ENCODE results near the gene IL6ST. TPM values are rescaled to one million over a fixed set of nuclear protein-coding genes. Genes with fewer than 3 reads are reported as not detected.
A peak's percentile ranks its signal among the peaks of the same experiment; 100 is the strongest.
"Not testable (repeated sequence)": the region's sequence is repeated elsewhere in the genome, so short reads cannot be mapped to it uniquely, and the experiment has no call there.

IL6ST gene
- total RNA-seq: 100 to 1,000 TPM in 2 of 4 donors, 10 to 100 TPM in 2; 88.8 to 179 (median 116) TPM

DNA sequence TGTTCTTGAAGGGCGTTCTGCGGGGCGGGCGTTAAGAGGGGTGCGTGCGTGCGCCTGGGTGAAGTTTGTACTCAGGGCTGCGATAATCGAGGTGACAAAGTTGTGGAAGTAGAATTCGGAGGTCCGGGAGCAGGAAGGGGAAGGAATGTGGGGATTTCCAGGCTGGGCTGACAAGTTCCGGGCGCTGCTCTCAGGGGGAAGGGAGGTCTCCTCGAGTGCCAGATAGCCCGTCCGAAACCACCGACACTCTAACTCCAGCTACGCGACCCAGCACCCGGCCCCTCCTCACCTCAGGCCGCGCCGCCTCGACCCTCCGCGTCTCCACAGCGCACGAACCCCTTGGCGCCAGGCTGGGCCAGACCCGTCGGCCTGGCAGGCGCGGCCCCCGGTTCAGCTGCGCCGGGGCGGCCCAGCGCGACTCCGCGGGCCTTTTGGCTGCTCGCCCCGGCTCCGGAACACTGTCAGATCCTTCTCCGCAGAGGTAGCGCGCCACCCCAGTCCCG lies at the start of gene IL6ST:
Gene IL6ST, minus strand, starts transcription at position 469 of the 503 bp plus-strand sequence. CDS start 18,685 bp downstream, outside the sequence.
- peak; percentile 93 for TF ChIP-seq POLR2A (IDR thresholded peaks at IDR 0.05)
- TF ChIP-seq, protein P1, sequence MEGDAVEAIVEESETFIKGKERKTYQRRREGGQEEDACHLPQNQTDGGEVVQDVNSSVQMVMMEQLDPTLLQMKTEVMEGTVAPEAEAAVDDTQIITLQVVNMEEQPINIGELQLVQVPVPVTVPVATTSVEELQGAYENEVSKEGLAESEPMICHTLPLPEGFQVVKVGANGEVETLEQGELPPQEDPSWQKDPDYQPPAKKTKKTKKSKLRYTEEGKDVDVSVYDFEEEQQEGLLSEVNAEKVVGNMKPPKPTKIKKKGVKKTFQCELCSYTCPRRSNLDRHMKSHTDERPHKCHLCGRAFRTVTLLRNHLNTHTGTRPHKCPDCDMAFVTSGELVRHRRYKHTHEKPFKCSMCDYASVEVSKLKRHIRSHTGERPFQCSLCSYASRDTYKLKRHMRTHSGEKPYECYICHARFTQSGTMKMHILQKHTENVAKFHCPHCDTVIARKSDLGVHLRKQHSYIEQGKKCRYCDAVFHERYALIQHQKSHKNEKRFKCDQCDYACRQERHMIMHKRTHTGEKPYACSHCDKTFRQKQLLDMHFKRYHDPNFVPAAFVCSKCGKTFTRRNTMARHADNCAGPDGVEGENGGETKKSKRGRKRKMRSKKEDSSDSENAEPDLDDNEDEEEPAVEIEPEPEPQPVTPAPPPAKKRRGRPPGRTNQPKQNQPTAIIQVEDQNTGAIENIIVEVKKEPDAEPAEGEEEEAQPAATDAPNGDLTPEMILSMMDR (IDR thresholded peaks at IDR 0.05): peak in 1 of 6 experiments; percentile 16
- H3K27ac ChIP-seq: peak within 1 kb of the TSS; percentile 97 to 99 (median 98)
- H3K4me1 ChIP-seq: peaks cover 0 to 15% (median 0%) of the 10 kb centered on the region in 4 donors
- peak within 1 kb of the TSS; percentile 85 to 98 (median 94) for H3K4me3 ChIP-seq
- H3K36me3 ChIP-seq: no peaks in the 10 kb centered on the region
- peak in 2 of 3 donors; percentile 39 to 75 for DNase-seq
- no peaks in the 10 kb centered on the region for H3K27me3 ChIP-seq
- H3K9me3 ChIP-seq: no peaks in the 10 kb centered on the region

DNA sequence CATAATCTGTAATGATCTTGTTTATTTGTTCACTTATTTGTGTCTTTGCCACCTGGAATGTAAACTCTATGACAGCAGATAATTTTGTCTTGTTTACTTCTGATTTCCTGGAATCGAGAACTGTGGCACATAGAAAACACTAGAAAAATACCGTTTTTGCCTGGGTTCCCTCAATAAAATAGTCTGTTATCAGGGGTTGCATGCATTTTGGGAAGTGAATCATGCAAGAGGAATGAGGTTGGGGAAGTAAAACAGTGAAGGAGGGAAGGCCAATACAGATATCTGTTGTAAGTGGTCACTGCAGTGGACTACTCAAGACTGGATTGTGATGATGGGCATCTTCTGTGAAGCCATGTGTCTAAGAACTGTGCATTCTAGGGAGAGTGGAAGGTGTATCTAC lies 45.2 kb upstream of the IL6ST start:
- Histone ChIP-seq H3K4me3 (no peak overlapping the region), H3K4me1 (no peaks in the 10 kb centered on the region), H3K27ac (no peak overlapping the region), H3K27me3 (no peaks in the 10 kb centered on the region), H3K36me3 (no peaks in the 10 kb centered on the region), H3K9me3 (no peaks in the 10 kb centered on the region)
- DNase-seq: no peak
- TF ChIP-seq, protein P1 (IDR thresholded peaks at IDR 0.05): no peak
- no peak for TF ChIP-seq POLR2A (IDR thresholded peaks at IDR 0.05)

DNA sequence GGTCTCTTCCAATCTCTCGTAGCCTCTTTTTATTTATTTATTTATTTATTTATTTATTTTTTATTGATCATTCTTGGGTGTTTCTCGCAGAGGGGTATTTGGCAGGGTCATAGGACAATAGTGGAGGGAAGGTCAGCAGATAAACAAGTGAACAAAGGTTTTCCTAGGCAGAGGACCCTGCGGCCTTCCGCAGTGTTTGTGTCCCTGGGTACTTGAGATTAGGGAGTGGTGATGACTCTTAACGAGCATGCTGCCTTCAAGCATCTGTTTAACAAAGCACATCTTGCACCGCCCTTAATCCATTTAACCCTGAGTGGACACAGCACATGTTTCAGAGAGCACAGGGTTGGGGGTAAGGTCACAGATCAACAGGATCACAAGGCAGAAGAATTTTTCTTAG lies 43.4 kb upstream of the IL6ST start:
- H3K4me1 ChIP-seq, H3K9me3 ChIP-seq, H3K27ac ChIP-seq, DNase-seq, H3K36me3 ChIP-seq, H3K4me3 ChIP-seq, H3K27me3 ChIP-seq: not testable (repeated sequence)

DNA sequence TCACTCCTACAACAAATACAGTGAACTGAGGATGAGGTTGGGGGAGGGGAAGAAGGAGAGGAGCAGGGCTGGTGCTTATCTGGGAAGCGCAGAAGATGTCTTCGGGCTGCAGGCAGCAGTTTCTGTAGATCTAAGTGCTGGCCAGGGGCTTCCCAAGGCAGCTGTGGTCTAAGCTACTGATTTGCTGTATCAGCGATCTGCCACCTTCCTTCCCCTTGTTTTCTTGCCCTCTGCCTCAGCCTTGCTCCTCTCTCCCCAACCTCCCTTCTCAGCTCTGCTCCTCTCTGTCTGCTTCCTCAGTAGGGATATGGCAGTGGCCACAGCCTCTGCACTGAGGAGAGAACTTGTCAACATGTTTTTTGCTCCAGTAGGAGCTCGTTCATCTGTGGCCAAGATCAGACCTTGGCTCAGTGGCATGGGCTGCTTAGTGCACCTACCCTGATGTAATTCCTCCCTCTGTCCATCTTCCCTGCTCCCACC lies 42.8 kb upstream of the IL6ST start:
- no peak for TF ChIP-seq POLR2A (IDR thresholded peaks at IDR 0.05)
- TF ChIP-seq, protein P1 (IDR thresholded peaks at IDR 0.05): no peak
- no peak for DNase-seq

DNA sequence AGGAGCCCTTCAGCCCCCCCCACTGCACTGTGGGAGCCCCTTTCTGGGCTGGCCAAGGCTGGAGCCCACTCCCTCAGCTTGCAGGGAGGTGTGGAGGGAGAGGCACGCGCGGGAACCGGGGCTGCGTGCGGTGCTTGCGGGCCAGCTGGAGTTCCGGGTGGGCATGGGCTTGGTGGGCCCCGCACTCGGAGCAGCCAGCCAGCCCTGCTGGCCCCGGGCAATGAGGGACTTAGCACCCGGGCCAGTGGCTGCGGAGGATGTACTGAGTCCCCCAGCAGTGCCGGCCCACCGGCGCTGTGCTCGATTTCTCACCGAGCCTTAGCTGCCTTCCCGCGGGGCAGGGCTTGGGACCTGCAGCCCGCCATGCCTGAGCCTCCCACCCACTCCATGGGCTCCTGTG lies 40.6 kb upstream of the IL6ST start:
- not testable (repeated sequence) for DNase-seq, H3K9me3 ChIP-seq, H3K4me3 ChIP-seq, H3K36me3 ChIP-seq, H3K27ac ChIP-seq, H3K27me3 ChIP-seq, H3K4me1 ChIP-seq

More for the DNA sequence above, 42.8 kb upstream of the IL6ST start:
- no peaks in the 10 kb centered on the region for H3K36me3 ChIP-seq
- no peaks in the 10 kb centered on the region for H3K9me3 ChIP-seq
- no peak overlapping the region for H3K27ac ChIP-seq
- no peaks in the 10 kb centered on the region for H3K27me3 ChIP-seq
- no peak overlapping the region for H3K4me3 ChIP-seq
- H3K4me1 ChIP-seq: no peaks in the 10 kb centered on the region

DNA sequence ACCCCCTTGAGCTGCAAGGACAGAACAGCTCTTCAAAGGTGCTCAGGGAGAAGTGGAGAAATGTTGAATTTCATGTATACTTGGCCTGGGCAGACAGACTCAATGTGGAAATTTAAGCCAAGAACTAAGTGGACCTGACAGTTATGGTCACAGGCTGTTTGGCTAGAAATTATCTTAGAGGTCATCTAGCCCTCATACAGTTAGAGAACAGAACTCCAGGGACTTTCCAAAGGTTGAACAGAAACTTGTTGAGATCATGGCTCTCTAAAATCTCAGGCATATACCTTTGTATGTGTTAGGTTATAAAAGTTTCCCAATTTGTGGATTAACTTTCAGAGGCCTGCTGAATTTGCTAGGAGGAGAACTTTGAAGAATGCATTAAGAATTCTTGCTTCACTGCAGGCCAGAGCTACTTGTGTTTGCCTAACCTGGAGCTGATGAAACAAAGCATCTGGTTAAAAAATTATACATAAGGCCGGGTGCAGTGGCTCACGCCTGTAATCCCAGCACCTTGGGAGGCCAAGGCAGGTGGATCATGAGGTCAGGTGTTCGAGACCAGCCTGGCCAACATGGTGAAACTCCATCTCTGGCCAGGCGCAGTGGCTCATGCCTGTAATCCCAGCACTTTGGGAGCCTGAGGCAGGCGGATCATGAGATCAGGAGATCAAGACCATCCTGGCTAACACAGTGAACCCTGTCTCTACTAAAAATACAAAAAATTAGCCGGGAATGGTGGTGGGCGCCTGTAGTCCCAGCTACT lies 35.3 kb upstream of the IL6ST start:
- H3K27me3 ChIP-seq, H3K27ac ChIP-seq, H3K4me1 ChIP-seq, H3K9me3 ChIP-seq, H3K36me3 ChIP-seq, DNase-seq, H3K4me3 ChIP-seq: not testable (repeated sequence)

DNA sequence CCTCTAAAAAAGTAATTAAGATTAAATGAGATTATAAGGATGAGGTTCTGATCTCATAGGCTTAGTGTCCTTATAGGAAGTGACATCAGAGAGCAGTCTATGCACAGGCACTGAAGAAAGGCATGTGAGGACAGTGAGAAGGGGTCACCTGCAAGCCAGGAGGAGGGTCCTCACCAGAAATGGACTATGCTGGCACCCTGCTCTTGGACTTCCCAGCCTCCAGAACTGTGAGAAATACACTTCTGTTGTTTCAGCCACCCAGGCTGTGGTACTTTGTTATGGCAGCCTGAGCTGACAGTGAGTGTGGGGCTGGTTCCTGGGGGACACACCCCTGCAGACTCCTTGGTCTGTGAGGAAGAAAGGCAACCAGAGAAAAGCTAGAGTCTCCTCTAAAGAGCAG lies 34.7 kb upstream of the IL6ST start:
- TF ChIP-seq, protein P1 (IDR thresholded peaks at IDR 0.05): no peak
- TF ChIP-seq POLR2A (IDR thresholded peaks at IDR 0.05): no peak
- DNase-seq: no peak
- Histone ChIP-seq H3K36me3 (no peaks in the 10 kb centered on the region), H3K4me3 (no peak overlapping the region), H3K4me1 (no peaks in the 10 kb centered on the region), H3K9me3 (no peaks in the 10 kb centered on the region), H3K27me3 (no peaks in the 10 kb centered on the region), H3K27ac (no peak overlapping the region)

Data from Peyer's patch (tissue), 4 donors.